OCI-LY7 (cell line): Measurements from ENCODE around the gene ZNF148. TPM values are rescaled to one million over a fixed set of nuclear protein-coding genes. Genes with fewer than 3 reads are reported as not detected.

Source experiments
- small RNA-seq: library from RNA; depleted of rRNA; stranded (forward); fragments of <200 nt; gene quantifications from one replicate; pipeline ENCODE3, GENCODE V24; 2014
- total RNA-seq, 2 experiments: library from RNA; depleted of rRNA in 1 of 2; stranded (reverse); fragments of >200 nt in 1 of 2; shearing (Covaris generic) in 1 of 2; gene quantifications; 2 replicates each; pipeline ENCODE4 v1.2.3, GENCODE V29; 2014 to 2022

ZNF148 gene
- total RNA-seq, 2 experiments from 2014 or later = 19.8 to 35.4 TPM

Small RNA genes within 50 kb of the gene (small RNA-seq; reads per million reads assigned to genes)
- not detected for gene RNU6-232P

Other genes with a start within 250 kb of the ZNF148 start
- 0.13 and 1.0 TPM in 2 replicates for gene SLC12A8, start 162.6 kb downstream of the ZNF148 start, total RNA-seq (2014; rRNA removed; shearing (Covaris generic))
- gene SLC12A8, start 162.6 kb downstream of the ZNF148 start, total RNA-seq (2022) = 0.84 and 0.94 TPM in 2 replicates
- 28.2 and 43.2 TPM in 2 replicates for gene SNX4, start 144.9 kb upstream of the ZNF148 start, total RNA-seq (2014; rRNA removed; shearing (Covaris generic))
- 33.5 and 38.9 TPM in 2 replicates for gene SNX4, start 144.9 kb upstream of the ZNF148 start, total RNA-seq (2022)
- 7.1 TPM in 2 replicates for gene OSBPL11, start 220.2 kb upstream of the ZNF148 start, total RNA-seq (2014; rRNA removed; shearing (Covaris generic))
- gene OSBPL11, start 220.2 kb upstream of the ZNF148 start, total RNA-seq (2022) = 15.5 TPM in 2 replicates